Lung (tissue), 12 donors: ENCODE data around the gene SIL1. TPM values are rescaled to one million over a fixed set of nuclear protein-coding genes. Genes with fewer than 3 reads are reported as not detected.

ENCODE experiments used
- ATAC-seq: fragments of 200-7000 bp; cut with Tn5 transposase; one replicate; pipeline ENCODE4 v1.9.1; 2020; ENCODE audit warnings: moderate number of reproducible peaks; ENCODE audit not compliant: insufficient read depth, low FRiP score
- DNase-seq, 3 donors: peaks; one replicate each; pipeline ENCODE4 v3.0.0-alpha.2; 2013 to 2017
- H3K27ac ChIP-seq, 2 donors: one replicate each; pipeline ENCODE4 v1.5.1; 2013; ENCODE audit warnings: mild to moderate bottlenecking in 2 of 2, moderate library complexity in 2 of 2, control low read depth in 1 of 2, inconsistent platforms in 1 of 2, low read depth in 1 of 2, low read length in 1 of 2
- H3K27me3 ChIP-seq, 3 donors: one replicate each; pipeline ENCODE4 v1.5.1; 2013; ENCODE audit warnings: low read length in 2 of 3; ENCODE audit not compliant: control insufficient read depth in 3 of 3, insufficient read depth in 3 of 3
- H3K36me3 ChIP-seq, 4 donors: one replicate each; pipeline ENCODE4 v1.5.1; 2013; ENCODE audit warnings: low read length in 4 of 4, mild to moderate bottlenecking in 1 of 4, moderate library complexity in 1 of 4; ENCODE audit not compliant: control insufficient read depth in 4 of 4, insufficient read depth in 4 of 4
- H3K4me1 ChIP-seq, 5 donors: one replicate each; pipeline ENCODE4 v1.5.1; 2013; ENCODE audit warnings: low read length in 5 of 5, mild to moderate bottlenecking in 2 of 5, moderate library complexity in 1 of 5; ENCODE audit not compliant: control insufficient read depth in 5 of 5, insufficient read depth in 5 of 5
- H3K4me3 ChIP-seq: one replicate; pipeline ENCODE4 v1.5.1; 2013; ENCODE audit warnings: mild to moderate bottlenecking, control low read depth, moderate library complexity
- H3K9ac ChIP-seq, 2 donors: one replicate each; pipeline ENCODE4 v1.5.1; 2013; ENCODE audit warnings: low read length in 2 of 2, control low read depth in 1 of 2; ENCODE audit not compliant: insufficient read depth in 1 of 2
- H3K9me3 ChIP-seq, 4 donors: one replicate each; pipeline ENCODE4 v1.5.1; 2013; ENCODE audit warnings: low read length in 3 of 4, mild to moderate bottlenecking in 1 of 4, moderate library complexity in 1 of 4; ENCODE audit not compliant: control insufficient read depth in 4 of 4, insufficient read depth in 3 of 4
- CTCF ChIP-seq: IDR thresholded peaks from 2 replicates; pipeline ENCODE4 v1.5.1; 2012; ENCODE audit warnings: mild to moderate bottlenecking; ENCODE audit errors: control extremely low read depth, extremely low read depth
- WGBS, 2 donors: extraction: QIAGEN DNeasy Blood & Tissue Kit; methylation state at CpG; one replicate each; pipeline ENCODE4 v1.1.7; 2013; 5-methylcytosine and 5-hydroxymethylcytosine counted together
- polyA plus RNA-seq, 2 donors: library from polyadenylated mRNA; stranded (reverse); fragments of 200-250 nt; gene quantifications; one replicate each; pipeline ENCODE4 v1.2.1, GENCODE V29; 2013
- total RNA-seq, 2 donors: library from RNA; depleted of rRNA in 1 of 2; stranded (reverse); fragments of >200 nt in 1 of 2; gene quantifications; one replicate each; pipeline ENCODE4 v1.2.1, GENCODE V29; 2014 to 2021
- donor health status: control.
- donor health status: control.
- donor health status: Bipolar disorder and iron deficiency.
- donor health status: healthy.
- donor health status: DM: yes; HTN: yes; CAD: no.

SIL1 gene
- total and polyA plus RNA-seq, 4 donors = 38.5 to 109 (median 78.4) TPM

- H3K4me3 ChIP-seq = no peak overlapping the region
- ATAC-seq (no peak), DNase-seq (no peak)
- no peak overlapping the region for H3K27ac ChIP-seq
- WGBS, 2 donors = 87 to 88% methylated on average over 1 of the region's 1 CpG
- H3K9ac ChIP-seq = no peak overlapping the region
- no peak for TF ChIP-seq CTCF
- peaks cover 6 to 16% (median 10%) of the 10 kb centered on the region in 5 donors for H3K4me1 ChIP-seq
- no peaks in the 10 kb centered on the region for H3K9me3 ChIP-seq
- H3K27me3 ChIP-seq = no peaks in the 10 kb centered on the region
- no peaks in the 10 kb centered on the region for H3K36me3 ChIP-seq
Measured at GRCh38 chr5:139063664-139064054, 134.5 kb downstream of the SIL1 start.

DNA sequence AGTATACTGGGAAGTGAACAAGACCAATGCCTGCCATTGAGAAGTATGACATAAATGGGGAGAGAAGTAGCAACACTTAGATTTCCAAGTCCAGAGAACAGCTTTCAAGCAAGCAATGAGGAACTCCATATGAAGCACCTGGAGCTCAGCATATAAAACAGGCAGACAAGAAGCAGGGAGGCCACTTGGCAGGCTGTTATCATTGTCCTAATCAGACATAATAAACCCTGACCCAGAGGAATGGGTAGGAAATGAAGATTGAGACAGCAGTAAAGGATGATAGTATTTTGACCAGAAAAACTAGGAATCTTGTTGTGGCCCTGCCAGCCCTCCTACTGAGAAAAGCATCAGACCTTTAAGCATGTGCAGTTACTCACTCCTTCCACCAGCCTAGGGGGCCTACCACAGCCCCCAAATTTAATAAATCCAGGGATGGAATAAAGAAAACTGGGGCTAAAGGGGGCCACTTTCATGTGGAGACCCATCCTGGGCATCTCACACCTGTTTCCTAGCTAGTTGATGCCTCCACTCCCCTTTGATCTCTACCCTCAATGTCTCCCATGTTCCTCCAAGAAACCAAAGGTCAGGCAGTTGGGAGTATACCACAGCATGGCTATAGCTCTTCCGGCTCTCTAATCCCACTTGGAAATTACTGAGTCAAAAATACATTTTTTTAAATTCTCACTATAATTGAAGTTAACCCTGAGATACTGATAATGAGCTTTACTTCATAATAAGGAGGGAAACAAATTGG, 135.1 kb downstream of the SIL1 start:
- no peaks in the 10 kb centered on the region for H3K36me3 ChIP-seq
- ATAC-seq (no peak), DNase-seq (no peak)
- no peak overlapping the region for H3K4me3 ChIP-seq
- no peaks in the 10 kb centered on the region for H3K9me3 ChIP-seq
- no peak for TF ChIP-seq CTCF
- no peak overlapping the region for H3K27ac ChIP-seq
- 95 to 99% methylated on average over 1 of the region's 1 CpG for WGBS, 2 donors
- no peak overlapping the region for H3K9ac ChIP-seq
- H3K4me1 ChIP-seq = peaks cover 6 to 16% (median 10%) of the 10 kb centered on the region in 5 donors
- H3K27me3 ChIP-seq = no peaks in the 10 kb centered on the region

- peak; percentile 32 to 39 (median 32) for DNase-seq
Measured at GRCh38 chr5:139061856-139062255, 136.3 kb downstream of the SIL1 start.

More at GRCh38 chr5:139061856-139062255, 136.3 kb downstream of the SIL1 start:
- no peak for ATAC-seq
- Histone ChIP-seq H3K4me1 (peaks cover 6 to 16% (median 10%) of the 10 kb centered on the region in 5 donors), H3K27me3 (no peaks in the 10 kb centered on the region), H3K9me3 (no peaks in the 10 kb centered on the region), H3K9ac (no peak overlapping the region), H3K4me3 (no peak overlapping the region), H3K36me3 (no peaks in the 10 kb centered on the region), H3K27ac (peak overlapping the region in 1 of 2 donors; percentile 64)
- WGBS, 2 donors = 77 to 81% methylated on average over 4 of the region's 4 CpGs
- no peak for TF ChIP-seq CTCF
